Thyroid gland (tissue), 4 donors: ENCODE results near the gene SND1.

Source experiments
- CTCF ChIP-seq, 6 experiments: fragments of 200-600 bp in 3 of 6; fragments of 450-650 bp in 3 of 6; sonication (generic) in 3 of 6; IDR thresholded peaks; one replicate each; pipeline ENCODE4 v1.5.1; 2016 to 2019; ENCODE audit warnings: antibody characterized with exemption in 6 of 6, mild to moderate bottlenecking in 2 of 6, inconsistent platforms in 1 of 6, moderate library complexity in 1 of 6
- POLR2A ChIP-seq, 2 donors: fragments of 450-650 bp; IDR thresholded peaks; one replicate each; pipeline ENCODE4 v1.6.1; 2017; ENCODE audit warnings: antibody characterized with exemption in 2 of 2, mild to moderate bottlenecking in 2 of 2, moderate library complexity in 1 of 2

GRCh38 chr7:127715272-127715671 lies 63.3 kb downstream of the SND1 start:
- TF ChIP-seq CTCF (IDR thresholded peaks at IDR 0.05): no peak
- TF ChIP-seq POLR2A (IDR thresholded peaks at IDR 0.05): no peak
